ENCODE results near the gene SOCS6.
"Not testable (repeated sequence)": the region's sequence is repeated elsewhere in the genome, so short reads cannot be mapped to it uniquely, and the experiment has no call there.

SOCS6 gene

GRCh38 chr18:70319187-70319586 is 30.3 kb downstream of the SOCS6 start:
- no peak for DNase-seq (ENCODE audit: low read depth, low spot score)
- H3K27ac ChIP-seq, result no peak overlapping the region

GRCh38 chr18:70321616-70322015 is 32.8 kb downstream of the SOCS6 start:
- peak overlapping the region; percentile 0 for H3K27ac ChIP-seq
- DNase-seq (ENCODE audit: low read depth, low spot score), result no peak

- DNase-seq (ENCODE audit: low read depth, low spot score), result no peak
- H3K27ac ChIP-seq, result peak overlapping the region; percentile 0
Observed at GRCh38 chr18:70322385-70322784, 33.5 kb downstream of the SOCS6 start.

DNA sequence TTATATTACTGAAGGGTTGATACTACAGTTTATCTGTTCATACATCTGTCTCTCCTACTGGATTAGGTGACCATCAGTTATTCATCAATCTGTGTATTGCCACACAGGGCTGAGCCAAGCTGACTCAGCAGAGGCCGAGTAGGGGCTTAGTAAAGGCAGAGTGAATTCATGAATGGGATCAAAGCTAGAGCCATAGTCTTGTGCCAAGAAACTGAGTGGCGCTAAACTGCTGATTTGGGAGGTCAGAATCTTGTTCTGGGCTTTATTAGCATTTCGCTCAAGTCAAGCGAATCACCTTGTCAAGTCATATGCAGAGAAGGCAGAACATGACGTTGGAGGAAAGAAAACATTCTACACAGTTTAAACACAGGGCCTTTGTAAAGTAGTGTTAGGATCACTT is 34.1 kb downstream of the SOCS6 start:
- H3K27ac ChIP-seq, result peak overlapping the region; percentile 0
- no peak for DNase-seq (ENCODE audit: low read depth, low spot score)

- no peak overlapping the region for H3K27ac ChIP-seq
- DNase-seq (ENCODE audit: low read depth, low spot score), result no peak
Observed at GRCh38 chr18:70324897-70325296, 36.1 kb downstream of the SOCS6 start.

DNA sequence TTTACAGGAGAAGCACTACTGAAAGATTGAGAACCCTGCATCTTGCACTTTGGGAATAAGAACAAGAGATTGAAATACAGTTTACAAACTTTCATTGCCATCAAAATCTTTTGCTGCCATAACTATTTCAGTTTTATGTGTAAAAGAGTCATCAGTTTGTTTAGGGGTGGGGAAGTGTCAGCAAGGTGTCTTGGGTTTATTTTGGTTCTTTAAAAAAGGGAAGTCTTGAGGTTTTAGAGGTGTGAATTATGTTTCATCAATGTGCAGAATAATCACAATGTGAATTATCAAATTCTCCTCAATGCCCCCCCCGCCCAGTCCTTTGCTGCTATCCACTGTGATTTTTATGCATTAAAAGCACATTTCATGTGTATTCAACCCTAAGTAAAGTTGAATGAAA is 37.4 kb downstream of the SOCS6 start:
- H3K27ac ChIP-seq, result no peak overlapping the region
- DNase-seq (ENCODE audit: low read depth, low spot score), result no peak

DNA sequence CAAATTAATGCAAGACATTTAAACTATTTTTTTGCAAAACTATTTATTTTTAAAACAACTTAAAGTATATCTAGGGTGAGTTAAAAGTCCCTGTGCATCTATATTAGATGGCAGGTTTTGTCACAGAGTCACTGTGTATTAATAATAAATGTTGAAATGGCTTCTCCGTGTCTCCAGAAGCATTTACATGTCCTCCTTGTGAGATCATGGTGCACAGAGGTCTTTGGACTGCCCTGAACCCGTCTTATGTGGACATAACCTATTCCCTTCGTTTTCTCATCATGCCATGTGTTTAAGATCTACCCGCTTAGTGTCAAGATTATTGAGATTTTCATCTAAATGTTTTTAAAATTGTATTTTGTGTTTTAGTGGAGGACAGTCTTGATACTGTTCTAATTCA is 39.3 kb downstream of the SOCS6 start:
- no peak for DNase-seq (ENCODE audit: low read depth, low spot score)
- no peak overlapping the region for H3K27ac ChIP-seq

DNA sequence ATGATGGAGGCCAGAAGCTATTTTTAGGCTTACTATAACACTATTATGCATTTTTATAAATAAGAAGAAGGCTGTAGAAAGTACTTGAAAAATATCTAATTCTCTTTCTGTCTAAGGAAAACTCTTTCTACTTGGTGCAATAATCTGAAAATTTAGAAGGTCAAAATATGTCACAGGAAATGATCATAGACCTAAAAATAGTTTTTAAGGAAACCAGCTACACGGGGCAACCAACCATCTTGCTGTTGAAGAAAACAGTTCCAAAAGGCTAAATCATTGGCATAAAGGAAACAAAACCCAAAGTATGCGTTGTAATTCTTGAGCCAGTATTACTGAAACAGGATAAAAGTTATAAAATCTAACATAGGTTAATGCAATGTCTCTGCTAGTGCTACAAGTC is 40.2 kb downstream of the SOCS6 start:
- no peak for DNase-seq (ENCODE audit: low read depth, low spot score)
- peak overlapping the region; percentile 100 for H3K27ac ChIP-seq

DNA sequence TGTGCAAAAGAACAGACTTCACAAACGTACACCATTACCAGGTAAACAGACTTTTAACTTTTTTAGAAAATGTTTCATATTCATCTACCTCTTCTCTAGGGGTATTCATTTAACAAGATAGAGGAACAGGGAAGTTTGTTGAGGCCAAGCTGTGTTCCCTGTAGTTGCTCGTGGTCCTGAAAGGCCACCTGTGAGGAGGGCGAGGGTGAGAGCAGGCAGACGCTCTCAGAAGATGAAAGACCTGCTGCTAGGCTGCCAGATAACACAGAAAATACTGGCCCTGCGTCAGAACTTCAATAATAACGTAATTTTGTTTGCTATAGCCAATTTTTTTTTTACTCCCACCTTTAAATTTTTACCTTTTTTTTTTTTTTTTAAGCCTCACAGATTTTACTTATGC is 42.0 kb downstream of the SOCS6 start:
- peak overlapping the region; percentile 100 for H3K27ac ChIP-seq
- DNase-seq (ENCODE audit: low read depth, low spot score), result no peak

DNA sequence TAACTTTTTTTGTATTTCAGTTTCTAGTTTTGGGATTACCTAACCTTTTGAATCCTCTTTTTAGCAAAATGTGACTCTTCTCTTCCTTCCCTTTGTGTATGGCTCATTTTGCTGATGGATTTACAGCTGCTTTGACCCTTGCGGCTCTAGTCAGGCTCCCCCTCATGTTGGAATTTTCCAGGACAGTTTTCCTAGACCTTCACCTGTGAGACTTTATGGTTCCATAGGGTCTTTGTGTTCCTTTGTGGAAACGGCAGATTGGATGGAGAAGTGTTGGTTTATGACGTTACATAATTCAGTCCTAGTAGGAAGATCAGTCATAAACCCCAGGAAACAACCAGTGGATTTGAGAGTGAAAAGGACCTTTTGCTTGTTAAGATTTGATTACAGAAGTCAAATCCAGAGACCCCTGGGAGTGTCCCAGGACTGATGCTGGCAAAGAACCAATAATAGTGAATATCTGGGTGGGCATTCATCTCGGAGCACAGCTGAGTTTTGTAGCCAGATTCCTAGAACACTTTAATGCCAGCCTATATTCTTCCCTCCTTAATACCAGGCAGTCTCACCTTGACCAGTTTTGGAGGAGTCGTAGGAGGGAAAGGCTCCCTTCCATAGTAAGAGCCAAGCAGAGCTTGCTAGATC is 42.7 kb downstream of the SOCS6 start:
- no peak for DNase-seq (ENCODE audit: low read depth, low spot score)
- H3K27ac ChIP-seq, result peak overlapping the region; percentile 100

DNA sequence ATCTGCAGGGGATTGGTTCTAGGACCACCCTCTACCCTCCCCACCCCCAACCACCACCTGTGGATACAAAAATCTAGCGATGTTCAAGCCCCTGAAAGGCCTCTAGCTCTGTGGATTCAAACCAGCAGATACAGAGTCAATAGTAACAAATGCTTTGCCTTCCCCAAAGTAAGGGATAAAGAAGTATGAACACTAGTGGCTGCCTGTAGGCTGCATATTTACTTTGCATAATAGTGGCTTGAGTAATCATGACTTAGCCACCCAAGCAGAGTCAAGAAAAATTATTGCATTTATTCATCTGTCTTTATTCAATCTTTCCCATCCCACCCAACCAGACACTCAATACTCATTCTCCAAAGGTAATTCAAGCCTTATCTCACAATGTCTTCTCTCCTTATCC is 43.8 kb downstream of the SOCS6 start:
- DNase-seq (ENCODE audit: low read depth, low spot score), result no peak
- H3K27ac ChIP-seq, result peak overlapping the region; percentile 100

DNA sequence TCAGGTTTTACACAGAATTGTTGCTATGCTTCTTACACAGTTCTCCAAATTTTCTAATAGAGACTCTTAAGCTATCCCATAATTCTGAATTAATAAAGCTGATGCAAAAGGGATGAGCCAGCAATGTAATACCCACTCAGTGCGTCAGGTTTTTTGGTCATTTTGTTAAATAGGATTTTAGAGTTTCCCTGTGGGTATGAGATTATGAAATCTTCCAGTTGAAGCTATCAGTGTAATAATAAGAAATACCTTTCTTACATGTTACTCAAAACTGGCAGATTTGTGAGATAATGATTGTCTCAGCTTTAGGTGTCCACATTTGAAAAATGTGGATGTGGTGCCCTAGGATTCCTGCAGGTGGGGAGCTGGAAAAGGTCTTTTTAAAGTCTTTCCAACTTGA is 44.5 kb downstream of the SOCS6 start:
- DNase-seq (ENCODE audit: low read depth, low spot score), result no peak
- H3K27ac ChIP-seq, result peak overlapping the region; percentile 100

DNA sequence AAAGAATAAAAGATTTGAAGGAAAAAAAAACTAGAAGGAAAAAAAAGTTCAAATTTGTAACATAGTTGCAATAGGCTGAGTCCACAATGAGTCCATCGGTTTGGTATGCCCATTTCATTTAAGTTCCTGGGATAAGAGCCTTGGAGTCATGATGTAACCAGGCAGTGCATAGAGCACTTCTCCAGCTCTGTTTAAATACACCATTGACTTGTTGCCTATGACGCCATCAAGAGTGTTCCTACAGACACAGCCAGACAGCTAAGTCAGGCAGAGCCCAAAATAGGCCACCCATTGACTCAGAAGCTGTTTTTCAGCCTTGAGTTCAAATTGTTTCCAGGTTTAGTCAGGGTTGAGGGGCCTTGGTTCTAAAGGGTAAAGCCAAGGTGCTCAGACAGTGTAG is 44.9 kb downstream of the SOCS6 start:
- peak; percentile 97 for DNase-seq (ENCODE audit: low read depth, low spot score)
- H3K27ac ChIP-seq, result peak overlapping the region; percentile 100

DNA sequence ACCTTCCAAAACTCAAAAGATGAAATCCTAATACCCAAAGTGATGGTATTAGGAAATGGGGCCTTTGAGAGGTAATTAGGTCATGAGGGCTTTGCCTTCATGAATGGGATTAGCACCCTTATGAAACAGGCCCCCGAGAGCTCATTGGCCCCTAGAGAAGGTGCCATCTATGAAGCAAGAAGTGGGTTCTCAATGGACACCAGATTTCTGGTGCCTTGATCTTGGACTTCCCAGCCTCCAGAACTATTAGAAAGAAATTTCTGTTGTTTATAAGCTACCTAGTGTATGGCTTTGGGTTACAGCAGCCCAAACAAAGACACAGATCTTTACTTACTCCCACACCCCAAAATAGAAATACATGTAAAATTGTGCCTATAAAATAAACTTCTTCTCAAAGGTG is 45.4 kb downstream of the SOCS6 start:
- peak overlapping the region; percentile 100 for H3K27ac ChIP-seq
- DNase-seq (ENCODE audit: low read depth, low spot score), result no peak

DNA sequence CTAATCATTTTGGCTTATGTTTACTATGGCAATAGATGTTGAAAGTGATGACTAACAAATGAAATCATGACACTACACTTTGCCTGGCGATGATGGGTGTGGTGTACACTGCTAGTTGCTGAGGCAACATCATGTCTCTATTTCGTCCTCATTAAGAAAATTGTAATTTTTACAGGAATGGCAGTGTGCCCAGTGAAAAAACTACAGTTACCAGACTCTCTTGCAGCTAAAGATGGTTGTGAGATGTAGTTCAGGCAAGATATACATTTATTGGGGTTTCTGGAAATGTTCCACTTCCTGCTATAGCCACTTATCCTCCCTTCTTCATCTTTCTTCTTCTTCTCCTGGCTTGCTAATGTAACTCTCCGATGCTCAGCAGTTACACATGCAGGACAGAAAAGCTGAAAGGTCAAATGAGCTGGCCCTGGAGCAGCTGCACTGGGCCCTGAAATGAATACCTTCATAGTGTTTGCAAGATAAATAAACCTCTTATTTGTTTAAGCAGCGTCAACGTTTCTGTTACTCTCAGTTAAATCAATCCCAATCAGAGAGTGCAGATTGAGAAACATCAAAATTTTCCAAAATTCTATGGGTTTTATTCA is 46.0 kb downstream of the SOCS6 start:
- peak; percentile 67 for DNase-seq (ENCODE audit: low read depth, low spot score)
- peak overlapping the region; percentile 100 for H3K27ac ChIP-seq

- DNase-seq (ENCODE audit: low read depth, low spot score), result peak; percentile 87
- H3K27ac ChIP-seq, result peak overlapping the region; percentile 100
Observed at GRCh38 chr18:70335892-70336726, 47.3 kb downstream of the SOCS6 start.

GRCh38 chr18:70337139-70337972 is 48.5 kb downstream of the SOCS6 start:
- peak; percentile 95 for DNase-seq (ENCODE audit: low read depth, low spot score)
- H3K27ac ChIP-seq, result peak overlapping the region; percentile 100

DNA sequence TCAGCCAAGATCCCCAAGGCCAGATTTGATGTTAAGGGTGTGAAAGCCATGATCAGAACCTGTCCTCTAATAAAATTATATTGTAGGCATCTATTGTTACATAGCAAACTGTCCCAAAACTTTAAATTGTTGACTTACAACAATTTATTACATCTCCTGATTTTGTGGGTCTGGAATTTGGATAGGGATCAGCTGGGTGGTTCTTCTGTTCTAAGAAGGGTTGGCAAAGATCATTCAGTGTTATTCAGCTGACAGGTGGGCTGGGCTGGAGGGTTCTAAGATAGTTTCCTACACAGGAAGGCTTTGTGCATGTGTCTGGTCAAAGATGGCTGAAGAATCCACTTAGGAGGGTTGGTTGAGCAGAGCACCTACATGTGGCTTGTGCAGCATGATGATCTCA is 50.0 kb downstream of the SOCS6 start:
- DNase-seq (ENCODE audit: low read depth, low spot score), result no peak
- H3K27ac ChIP-seq, result peak overlapping the region; percentile 100

DNA sequence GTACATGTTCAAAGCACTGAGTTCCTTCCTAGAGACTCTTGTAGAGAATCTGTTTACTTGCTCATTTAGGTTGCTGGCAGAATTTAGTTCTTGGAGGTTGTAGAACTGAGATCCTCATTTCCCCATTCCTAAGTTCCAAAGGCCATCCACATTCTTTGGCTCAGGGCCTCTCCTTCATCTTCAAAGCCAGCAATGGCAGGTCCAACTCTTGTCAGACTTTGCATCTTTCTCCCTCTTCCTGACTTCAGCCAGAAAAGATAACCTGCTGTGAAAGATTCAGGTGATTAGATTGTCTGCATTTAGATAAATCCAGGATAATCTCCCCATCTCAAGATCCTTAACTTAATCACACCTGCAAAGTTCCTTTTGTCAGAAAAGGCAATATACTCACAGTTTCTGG is 51.1 kb downstream of the SOCS6 start:
- DNase-seq (ENCODE audit: low read depth, low spot score), result no peak
- peak overlapping the region; percentile 100 for H3K27ac ChIP-seq

GRCh38 chr18:70348481-70348880 is 59.6 kb downstream of the SOCS6 start:
- not testable (repeated sequence) for DNase-seq (ENCODE audit: low read depth, low spot score); H3K27ac ChIP-seq

All from epithelial cell of prostate (primary cell).